MM.1S (cell line): ENCODE measurements around the gene EFCAB6.

Source experiments
- CTCF ChIP-seq: fragments of 300-600 bp; sonication (generic); IDR thresholded peaks from 2 replicates; pipeline ENCODE4 v1.5.1; 2016; ENCODE audit warnings: antibody characterized with exemption, low read length, mixed read lengths
- EZH2 ChIP-seq: fragments of 300-600 bp; sonication (generic); optimal IDR thresholded peaks from 2 replicates; pipeline ENCODE3; 2017; ENCODE audit warnings: low read depth, mild to moderate bottlenecking, antibody characterized with exemption, low read length, mixed read lengths
- EZH2phosphoT487 ChIP-seq: fragments of 300-600 bp; sonication (generic); IDR thresholded peaks from 2 replicates; pipeline ENCODE4 v1.6.1; 2018; ENCODE audit warnings: antibody characterized with exemption, low read length

DNA sequence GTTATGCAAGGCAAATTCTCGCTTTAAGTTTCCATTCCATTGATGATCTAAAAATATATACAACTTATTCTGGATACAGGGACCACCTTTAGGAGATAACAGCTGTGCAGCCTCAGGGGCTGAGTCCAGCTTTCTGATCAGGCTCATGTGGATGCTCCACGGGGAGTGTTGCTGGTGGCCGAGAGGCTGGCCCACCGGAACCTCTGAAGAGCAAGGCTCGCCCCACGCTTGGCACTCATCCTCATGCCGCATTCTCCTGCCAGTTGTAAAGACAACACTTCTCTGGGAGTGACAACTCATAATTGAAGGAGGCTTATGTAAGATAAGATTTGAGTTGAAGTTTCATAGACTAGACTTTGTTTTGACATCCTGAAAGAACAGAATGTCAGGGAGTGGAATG, 276.8 kb downstream of the EFCAB6 start:
- TF ChIP-seq EZH2 (no peak), CTCF (no peak), EZH2phosphoT487 (no peak)
